A673 (cell line): ENCODE data around the gene B4GALT5.

Experiments
- CTCF ChIP-seq: fragments of 300-800, 200-600 bp; sonication (generic); conservative IDR thresholded peaks from 2 replicates; pipeline ENCODE4 v1.5.1; 2017; ENCODE audit warnings: low read depth, mild to moderate bottlenecking, antibody characterized with exemption, low read length, moderate library complexity, mixed read lengths
- EZH2 ChIP-seq: fragments of 200-600 bp; sonication (generic); IDR thresholded peaks from 2 replicates; pipeline ENCODE4 v1.6.1; 2017; ENCODE audit warnings: borderline replicate concordance, low read depth, mild to moderate bottlenecking, mixed read lengths, antibody characterized with exemption, low read length; ENCODE audit not compliant: poor library complexity, severe bottlenecking

GRCh38 chr20:49698477-49698876 is 15.2 kb downstream of the B4GALT5 start:
- no peak for TF ChIP-seq CTCF
- TF ChIP-seq EZH2: no peak
